ENCODE data around the gene CTXND2.
"Not testable (repeated sequence)": the region's sequence is repeated elsewhere in the genome, so short reads cannot be mapped to it uniquely, and the experiment has no call there.

CTXND2 gene

GRCh38 chr1:150890033-150890416 is 3.1 kb downstream of the CTXND2 start:
- no peak for DNase-seq (ENCODE audit: low read depth, low spot score)

- DNase-seq (ENCODE audit: low read depth, low spot score): no peak
Measured at GRCh38 chr1:150893336-150893913, 6.5 kb downstream of the CTXND2 start.

GRCh38 chr1:150895618-150896017 is 8.7 kb downstream of the CTXND2 start:
- DNase-seq (ENCODE audit: low read depth, low spot score): peak; percentile 24

- DNase-seq (ENCODE audit: low read depth, low spot score): not testable (repeated sequence)
Measured at GRCh38 chr1:150899795-150900194, 12.9 kb downstream of the CTXND2 start.

GRCh38 chr1:150902346-150902745 is 15.4 kb downstream of the CTXND2 start:
- DNase-seq (ENCODE audit: low read depth, low spot score): no peak

GRCh38 chr1:150902751-150903150 is 15.8 kb downstream of the CTXND2 start:
- no peak for DNase-seq (ENCODE audit: low read depth, low spot score)

- DNase-seq (ENCODE audit: low read depth, low spot score): no peak
Measured at GRCh38 chr1:150905301-150905700, 18.4 kb downstream of the CTXND2 start.

GRCh38 chr1:150906329-150906728 is 19.4 kb downstream of the CTXND2 start:
- DNase-seq (ENCODE audit: low read depth, low spot score): no peak

GRCh38 chr1:150906813-150907212 is 19.9 kb downstream of the CTXND2 start:
- no peak for DNase-seq (ENCODE audit: low read depth, low spot score)

GRCh38 chr1:150909585-150910180 is 22.7 kb downstream of the CTXND2 start:
- no peak for DNase-seq (ENCODE audit: low read depth, low spot score)

GRCh38 chr1:150912623-150913022 is 25.7 kb downstream of the CTXND2 start:
- DNase-seq (ENCODE audit: low read depth, low spot score): no peak

GRCh38 chr1:150917387-150917786 is 30.5 kb downstream of the CTXND2 start:
- DNase-seq (ENCODE audit: low read depth, low spot score): no peak

GRCh38 chr1:150922519-150922975 is 35.6 kb downstream of the CTXND2 start:
- peak; percentile 82 for DNase-seq (ENCODE audit: low read depth, low spot score)

GRCh38 chr1:150925080-150925479 is 38.1 kb downstream of the CTXND2 start:
- no peak for DNase-seq (ENCODE audit: low read depth, low spot score)

GRCh38 chr1:150926097-150926741 is 39.3 kb downstream of the CTXND2 start, which contains the start of gene SETDB1:
Gene SETDB1, plus strand, starts transcription at chr1:150926363. Its CDS starts 1,352 bp downstream, at chr1:150927715.
- DNase-seq (ENCODE audit: low read depth, low spot score): peak; percentile 98

GRCh38 chr1:150927624-150928023 is 40.7 kb downstream of the CTXND2 start:
- no peak for DNase-seq (ENCODE audit: low read depth, low spot score)

GRCh38 chr1:150928286-150928685 is 41.4 kb downstream of the CTXND2 start:
- no peak for DNase-seq (ENCODE audit: low read depth, low spot score)

- not testable (repeated sequence) for DNase-seq (ENCODE audit: low read depth, low spot score)
Measured at GRCh38 chr1:150928775-150929174, 41.8 kb downstream of the CTXND2 start.

- DNase-seq (ENCODE audit: low read depth, low spot score): peak; percentile 16
Measured at GRCh38 chr1:150931773-150932172, 44.8 kb downstream of the CTXND2 start.

GRCh38 chr1:150944856-150945255 is 57.9 kb downstream of the CTXND2 start:
- DNase-seq (ENCODE audit: low read depth, low spot score): no peak

- DNase-seq (ENCODE audit: low read depth, low spot score): no peak
Measured at GRCh38 chr1:150954708-150955107, 67.8 kb downstream of the CTXND2 start.

- DNase-seq (ENCODE audit: low read depth, low spot score): no peak
Measured at GRCh38 chr1:150955280-150955679, 68.3 kb downstream of the CTXND2 start.

GRCh38 chr1:150957666-150958065 is 70.7 kb downstream of the CTXND2 start:
- DNase-seq (ENCODE audit: low read depth, low spot score): no peak

Data from astrocyte of the hippocampus (primary cell).